K562 (cell line): ENCODE measurements around the gene CDC37. TPM values are rescaled to one million over a fixed set of nuclear protein-coding genes. Genes with fewer than 3 reads are reported as not detected.

ENCODE experiments used
- ADNP ChIP-seq: fragments of 200-800 bp; sonication (Bioruptor generic); IDR thresholded peaks from 2 replicates; pipeline ENCODE4 v1.6.1; 2016; ENCODE audit warnings: missing genetic modification characterization, missing compliant biosample characterization
- BRF1 ChIP-seq: IDR thresholded peaks from 3 replicates; pipeline ENCODE4 v1.6.1; 2011; ENCODE audit warnings: borderline replicate concordance, mild to moderate bottlenecking; ENCODE audit not compliant: insufficient read length; ENCODE audit errors: extremely low read depth
- CC2D1A ChIP-seq: fragments of 450-650 bp; IDR thresholded peaks from 2 replicates; pipeline ENCODE4 v1.6.1; 2017; ENCODE audit warnings: mild to moderate bottlenecking
- CHD4 ChIP-seq: fragments of 200-600 bp; sonication (generic); IDR thresholded peaks from 3 replicates; pipeline ENCODE4 v1.6.1; 2012; ENCODE audit warnings: low read depth, mild to moderate bottlenecking, mixed read lengths, low read length, inconsistent platforms; ENCODE audit not compliant: insufficient read depth, insufficient replicate concordance, poor library complexity, severe bottlenecking
- DLX4 ChIP-seq: fragments of 250-450 bp; sonication (Bioruptor Pico); IDR thresholded peaks from 2 replicates; pipeline ENCODE4 v1.6.1; 2021; ENCODE audit warnings: mild to moderate bottlenecking
- ESRRB ChIP-seq: fragments of 250-450 bp; sonication (Bioruptor Pico); IDR thresholded peaks from 2 replicates; pipeline ENCODE4 v1.5.0; 2020; ENCODE audit warnings: mild to moderate bottlenecking, moderate library complexity, borderline replicate concordance
- GATA2 ChIP-seq: sonication (generic); formaldehyde crosslinking; IDR thresholded peaks from 2 replicates; pipeline ENCODE4 v1.4.0; 2020; ENCODE audit warnings: mild to moderate bottlenecking, missing genetic modification reagents
- HDAC3 ChIP-seq: fragments of 450-650 bp; IDR thresholded peaks from 2 replicates; pipeline ENCODE4 v1.6.1; 2018; ENCODE audit warnings: borderline replicate concordance, mild to moderate bottlenecking, moderate library complexity; ENCODE audit not compliant: partially characterized antibody
- HMBOX1 ChIP-seq: sonication (generic); IDR thresholded peaks from 2 replicates; pipeline ENCODE4 v1.6.1; 2016
- MYNN ChIP-seq, 2 experiments: sonication (generic); formaldehyde crosslinking in 1 of 2; IDR thresholded peaks; 2 replicates each; pipeline versions ENCODE4 v1.5.0 to v1.6.1; 2016 to 2020; ENCODE audit warnings: antibody characterized with exemption in 1 of 2, missing genetic modification reagents in 1 of 2
- RBM39 ChIP-seq: fragments of 200-400 bp; formaldehyde crosslinking; optimal IDR thresholded peaks from 2 replicates; pipeline ENCODE3; 2018; ENCODE audit warnings: low read depth, low read length
- SFPQ ChIP-seq: fragments of 200-400 bp; formaldehyde crosslinking; IDR thresholded peaks from 2 replicates; pipeline ENCODE4 v1.6.1; 2017; ENCODE audit warnings: mild to moderate bottlenecking, low read depth, low read length, moderate library complexity
- SMARCC2 ChIP-seq: fragments of 450-650 bp; IDR thresholded peaks from 2 replicates; pipeline ENCODE4 v1.6.1; 2017; ENCODE audit warnings: antibody characterized with exemption, moderate library complexity, mild to moderate bottlenecking, low read depth
- TAF15 ChIP-seq: fragments of 200-400 bp; formaldehyde crosslinking; IDR thresholded peaks from 2 replicates; pipeline ENCODE4 v1.6.1; 2017; ENCODE audit warnings: mild to moderate bottlenecking, low read depth, low read length, moderate library complexity
- TSC22D4 ChIP-seq: fragments of 450-650 bp; IDR thresholded peaks from 2 replicates; pipeline ENCODE4 v1.6.1; 2016; ENCODE audit warnings: missing genetic modification characterization, missing biosample characterization, control low read depth
- XRCC4 ChIP-seq: IDR thresholded peaks from one replicate; pipeline ENCODE4 v1.6.1; 2011; ENCODE audit not compliant: insufficient read depth, insufficient read length; ENCODE audit errors: extremely low read depth
- ZFX ChIP-seq: sonication (generic); formaldehyde crosslinking; IDR thresholded peaks from 2 replicates; pipeline ENCODE4 v1.8.0; 2022; ENCODE audit warnings: mild to moderate bottlenecking, missing genetic modification reagents, moderate library complexity
- ZKSCAN3 ChIP-seq: fragments of 250-450 bp; sonication (Bioruptor Pico); IDR thresholded peaks from 2 replicates; pipeline ENCODE4 v1.4.0; 2020
- ZNF212 ChIP-seq: fragments of 450-650 bp; formaldehyde crosslinking; IDR thresholded peaks from 2 replicates; pipeline ENCODE4 v1.4.0; 2020; ENCODE audit warnings: mild to moderate bottlenecking
- ZNF253 ChIP-seq: fragments of 250-450 bp; sonication (Bioruptor Pico); conservative IDR thresholded peaks from 2 replicates; pipeline ENCODE4 v1.6.1; 2021; ENCODE audit warnings: mild to moderate bottlenecking
- ZNF408 ChIP-seq: fragments of 250-450 bp; sonication (Bioruptor Pico); IDR thresholded peaks from 2 replicates; pipeline ENCODE4 v1.4.0; 2020; ENCODE audit warnings: low read depth, mild to moderate bottlenecking, moderate library complexity
- ZNF655 ChIP-seq: fragments of 250-450 bp; sonication (Bioruptor Pico); IDR thresholded peaks from 2 replicates; pipeline ENCODE4 v1.5.0; 2021
- ZNF778 ChIP-seq: fragments of 450-650 bp; formaldehyde crosslinking; IDR thresholded peaks from 2 replicates; pipeline ENCODE4 v1.4.0; 2020; ENCODE audit warnings: mild to moderate bottlenecking, moderate library complexity
- polyA plus RNA-seq, 8 experiments: library from polyadenylated mRNA; depleted of rRNA in 4 of 8; stranded (reverse) in 5 of 8; unstranded in 3 of 8; fragments of >200 nt; fragmentation: Nextera tagmentation in 2 of 8; fragmentation: Illumina TruSeq in 1 of 8; extraction: Ambion mirVana in 2 of 8; extraction: Trizol in 1 of 8; gene quantifications; 2 replicates each; pipeline versions ENCODE4 v1.2.1 to v1.2.3, GENCODE V29; 2011 to 2014; ENCODE audit warnings: inconsistent platforms in 1 of 8, missing spikeins in 1 of 8
- total RNA-seq, 7 experiments: library from RNA; depleted of rRNA in 6 of 7; stranded (reverse); fragments of >200 nt in 6 of 7; fragmentation: Illumina TruSeq in 2 of 7; extraction: Trizol in 2 of 7; gene quantifications; 2 replicates each; pipeline versions ENCODE4 v1.2.1 to v1.2.3, GENCODE V29; 2011 to 2021; ENCODE audit warnings: low replicate concordance in 1 of 7

The CDC37 gene
- total and polyA plus RNA-seq, 9 of the 15 experiments (the other 6 are each of a cell fraction or from before 2014, with no cell fraction given): 6.6 to 538 (median 227) TPM

- TF ChIP-seq BRF1 (no peak), HDAC3 (no peak), ADNP (tag) (no peak), ZNF253 (no peak), ZFX (CRISPR knock-in tag) (peak; percentile 87), RBM39 (no peak), GATA2 (CRISPR knock-in tag) (no peak), TAF15 (no peak), SFPQ (no peak), ESRRB (CRISPR knock-in tag) (no peak), DLX4 (CRISPR knock-in tag) (no peak), ZKSCAN3 (CRISPR knock-in tag) (no peak), TSC22D4 (tag) (no peak), ZNF655 (CRISPR knock-in tag) (no peak), MYNN (IDR thresholded peaks at IDR 0.05) (no peak), MYNN (CRISPR knock-in tag; IDR thresholded peaks at IDR 0.05) (no peak), ZNF212 (no peak), CC2D1A (no peak), CHD4 (no peak), ZNF408 (CRISPR knock-in tag) (no peak), SMARCC2 (no peak), ZNF778 (no peak), HMBOX1 (no peak), XRCC4 (no peak)
Observed at GRCh38 chr19:10431943-10432735, 28.8 kb upstream of the CDC37 start (continued).
